ENCODE measurements around the gene RLN1.

DNA sequence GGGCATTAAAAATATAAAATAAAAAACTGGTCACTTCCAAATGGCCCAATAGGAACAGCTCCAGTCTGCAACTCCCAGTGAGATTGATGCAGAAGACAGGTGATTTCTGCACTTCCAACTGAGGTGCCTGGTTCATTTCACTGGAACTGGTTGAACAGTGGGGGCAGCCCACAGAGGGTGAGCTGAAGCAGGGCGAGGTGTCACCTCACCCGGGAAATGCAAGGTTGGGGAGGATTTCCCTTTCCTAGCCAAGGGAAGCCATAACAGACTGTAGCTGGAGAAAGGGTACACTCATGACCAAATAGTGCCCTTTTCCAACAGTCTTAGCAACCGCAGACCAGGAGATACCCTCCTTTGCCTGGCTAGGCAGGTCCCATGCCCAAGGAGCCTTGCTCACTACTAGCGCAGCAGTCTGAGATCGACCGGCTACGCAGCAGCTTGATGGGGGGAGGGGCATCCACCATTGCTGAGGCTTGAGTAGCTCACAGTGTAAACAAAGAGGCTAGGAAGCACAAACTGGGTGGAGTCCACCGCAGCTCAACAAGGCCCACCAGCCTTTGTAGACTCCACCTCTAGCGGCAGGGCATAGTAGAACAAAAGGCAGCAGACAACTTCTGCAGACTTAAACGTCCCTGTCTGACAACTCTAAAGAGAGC lies 12.7 kb downstream of the RLN1 start:
- TF ChIP-seq TCF7 (IDR thresholded peaks at IDR 0.05; ENCODE audit: borderline replicate concordance), result no peak
- TF ChIP-seq NBN (IDR thresholded peaks at IDR 0.05), result no peak
- no peak for TF ChIP-seq TAF1 (IDR thresholded peaks at IDR 0.05; ENCODE audit: borderline replicate concordance, low read depth, low read length)
- TF ChIP-seq, protein P1, sequence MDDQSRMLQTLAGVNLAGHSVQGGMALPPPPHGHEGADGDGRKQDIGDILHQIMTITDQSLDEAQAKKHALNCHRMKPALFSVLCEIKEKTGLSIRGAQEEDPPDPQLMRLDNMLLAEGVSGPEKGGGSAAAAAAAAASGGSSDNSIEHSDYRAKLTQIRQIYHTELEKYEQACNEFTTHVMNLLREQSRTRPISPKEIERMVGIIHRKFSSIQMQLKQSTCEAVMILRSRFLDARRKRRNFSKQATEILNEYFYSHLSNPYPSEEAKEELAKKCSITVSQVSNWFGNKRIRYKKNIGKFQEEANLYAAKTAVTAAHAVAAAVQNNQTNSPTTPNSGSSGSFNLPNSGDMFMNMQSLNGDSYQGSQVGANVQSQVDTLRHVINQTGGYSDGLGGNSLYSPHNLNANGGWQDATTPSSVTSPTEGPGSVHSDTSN (IDR thresholded peaks at IDR 0.05; ENCODE audit: insufficient replicate concordance, low read depth, low read length), result no peak
- TF ChIP-seq, protein P2, sequence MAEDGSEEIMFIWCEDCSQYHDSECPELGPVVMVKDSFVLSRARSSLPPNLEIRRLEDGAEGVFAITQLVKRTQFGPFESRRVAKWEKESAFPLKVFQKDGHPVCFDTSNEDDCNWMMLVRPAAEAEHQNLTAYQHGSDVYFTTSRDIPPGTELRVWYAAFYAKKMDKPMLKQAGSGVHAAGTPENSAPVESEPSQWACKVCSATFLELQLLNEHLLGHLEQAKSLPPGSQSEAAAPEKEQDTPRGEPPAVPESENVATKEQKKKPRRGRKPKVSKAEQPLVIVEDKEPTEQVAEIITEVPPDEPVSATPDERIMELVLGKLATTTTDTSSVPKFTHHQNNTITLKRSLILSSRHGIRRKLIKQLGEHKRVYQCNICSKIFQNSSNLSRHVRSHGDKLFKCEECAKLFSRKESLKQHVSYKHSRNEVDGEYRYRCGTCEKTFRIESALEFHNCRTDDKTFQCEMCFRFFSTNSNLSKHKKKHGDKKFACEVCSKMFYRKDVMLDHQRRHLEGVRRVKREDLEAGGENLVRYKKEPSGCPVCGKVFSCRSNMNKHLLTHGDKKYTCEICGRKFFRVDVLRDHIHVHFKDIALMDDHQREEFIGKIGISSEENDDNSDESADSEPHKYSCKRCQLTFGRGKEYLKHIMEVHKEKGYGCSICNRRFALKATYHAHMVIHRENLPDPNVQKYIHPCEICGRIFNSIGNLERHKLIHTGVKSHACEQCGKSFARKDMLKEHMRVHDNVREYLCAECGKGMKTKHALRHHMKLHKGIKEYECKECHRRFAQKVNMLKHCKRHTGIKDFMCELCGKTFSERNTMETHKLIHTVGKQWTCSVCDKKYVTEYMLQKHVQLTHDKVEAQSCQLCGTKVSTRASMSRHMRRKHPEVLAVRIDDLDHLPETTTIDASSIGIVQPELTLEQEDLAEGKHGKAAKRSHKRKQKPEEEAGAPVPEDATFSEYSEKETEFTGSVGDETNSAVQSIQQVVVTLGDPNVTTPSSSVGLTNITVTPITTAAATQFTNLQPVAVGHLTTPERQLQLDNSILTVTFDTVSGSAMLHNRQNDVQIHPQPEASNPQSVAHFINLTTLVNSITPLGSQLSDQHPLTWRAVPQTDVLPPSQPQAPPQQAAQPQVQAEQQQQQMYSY (CRISPR knock-in tag; IDR thresholded peaks at IDR 0.05), result no peak
- TF ChIP-seq POLR2AphosphoS5 (IDR thresholded peaks at IDR 0.05; ENCODE audit: low read length), result no peak
- TF ChIP-seq CHD1 (IDR thresholded peaks at IDR 0.05; ENCODE audit: low read depth, low read length), result no peak
- TF ChIP-seq, protein P3, sequence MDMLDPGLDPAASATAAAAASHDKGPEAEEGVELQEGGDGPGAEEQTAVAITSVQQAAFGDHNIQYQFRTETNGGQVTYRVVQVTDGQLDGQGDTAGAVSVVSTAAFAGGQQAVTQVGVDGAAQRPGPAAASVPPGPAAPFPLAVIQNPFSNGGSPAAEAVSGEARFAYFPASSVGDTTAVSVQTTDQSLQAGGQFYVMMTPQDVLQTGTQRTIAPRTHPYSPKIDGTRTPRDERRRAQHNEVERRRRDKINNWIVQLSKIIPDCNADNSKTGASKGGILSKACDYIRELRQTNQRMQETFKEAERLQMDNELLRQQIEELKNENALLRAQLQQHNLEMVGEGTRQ (IDR thresholded peaks at IDR 0.05; ENCODE audit: borderline replicate concordance, low read depth, low read length), result no peak
- no peak for TF ChIP-seq HDAC6 (IDR thresholded peaks at IDR 0.05; ENCODE audit: unreplicated experiment)
